Renal cortex interstitium (tissue), 15 donors: Measurements from ENCODE around the gene SLFNL1. TPM values are rescaled to one million over a fixed set of nuclear protein-coding genes. Genes with fewer than 3 reads are reported as not detected.

ENCODE experiments used
- DNase-seq, 11 donors: peaks; one replicate each; pipeline ENCODE4 v3.0.0-alpha.2; 2013; ENCODE audit warnings: low read depth in 9 of 11, low spot score in 4 of 11; ENCODE audit errors: extremely low read depth in 1 of 11
- long read RNA-seq, 16 experiments: transcript quantifications; one replicate each; lab custom pipeline, GENCODE V29; 2026
- polyA plus RNA-seq, 3 donors: library from polyadenylated mRNA; unstranded; fragments of 120-200 nt; gene quantifications; one replicate each; pipeline ENCODE4 v1.2.1, GENCODE V29; 2013; ENCODE audit not compliant: insufficient read length in 3 of 3

Gene SLFNL1
- under 1 TPM; 0.23 to 0.97 (median 0.46) TPM for polyA plus RNA-seq
- long read RNA-seq, donor 1 = 0 reads
- long read RNA-seq, donor 2 = 0 reads
- long read RNA-seq, donor 3 = 0 reads
- long read RNA-seq, donor 4 = 0 reads
- long read RNA-seq, donor 5 = 0 reads
- long read RNA-seq, donor 6 = 0 reads
- long read RNA-seq, donor 7 = 0 reads
- long read RNA-seq, donor 8 = 0 reads
- long read RNA-seq, donor 9 = 0 reads
- long read RNA-seq, donor 10 = 0 reads
- long read RNA-seq, donor 11 = 0 reads
- long read RNA-seq, donor 12 = 0 reads
- long read RNA-seq, donor 13 = 0 reads
- long read RNA-seq, donor 14 = 0 reads
- long read RNA-seq, donor 15 = 0 reads
- long read RNA-seq, donor 16 = 0 reads

DNA sequence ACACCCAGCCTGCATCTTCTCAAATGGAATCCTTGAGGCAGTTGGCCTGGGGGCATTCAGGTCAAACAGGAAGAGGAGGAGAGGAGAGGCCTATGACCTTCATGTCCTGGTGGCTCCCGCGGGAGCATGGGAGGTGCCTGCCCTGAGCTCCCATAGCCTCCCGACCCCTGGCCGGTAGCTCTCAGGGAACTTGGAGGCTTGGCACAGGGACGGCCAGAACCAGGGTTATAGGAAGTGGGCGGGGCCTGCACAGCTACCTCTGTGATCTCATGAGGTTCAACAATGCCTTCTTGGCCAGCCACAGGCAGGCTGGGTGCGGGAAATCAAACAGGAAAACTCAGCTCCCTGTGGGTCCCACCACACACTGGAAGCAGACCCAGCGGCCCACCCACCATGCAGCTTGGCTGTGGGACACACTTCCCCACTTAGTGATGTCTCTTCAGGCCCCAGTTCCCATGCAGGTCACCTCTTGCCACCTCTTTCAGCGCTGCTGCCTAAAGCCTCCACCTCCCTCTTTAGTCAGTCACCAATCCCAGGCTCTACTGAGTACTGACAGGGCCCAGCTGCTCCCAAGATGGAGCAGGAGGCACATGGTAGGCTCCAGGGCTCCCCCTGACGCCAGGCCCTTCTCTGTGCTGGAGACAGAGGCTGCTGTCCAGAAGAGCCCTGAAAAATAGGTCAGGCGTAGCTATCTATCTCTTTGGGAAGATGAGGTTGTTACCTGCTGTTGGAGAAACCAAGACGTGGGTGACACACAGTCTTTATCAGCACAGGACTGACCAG lies at the start of gene SLFNL1:
Gene SLFNL1 (minus strand): TSS at position 200 of the 783 bp plus-strand sequence. CDS start 1,065 bp downstream, outside the sequence.
- peak in 9 of 11 donors; percentile 25 to 62 (median 34) for DNase-seq

DNA sequence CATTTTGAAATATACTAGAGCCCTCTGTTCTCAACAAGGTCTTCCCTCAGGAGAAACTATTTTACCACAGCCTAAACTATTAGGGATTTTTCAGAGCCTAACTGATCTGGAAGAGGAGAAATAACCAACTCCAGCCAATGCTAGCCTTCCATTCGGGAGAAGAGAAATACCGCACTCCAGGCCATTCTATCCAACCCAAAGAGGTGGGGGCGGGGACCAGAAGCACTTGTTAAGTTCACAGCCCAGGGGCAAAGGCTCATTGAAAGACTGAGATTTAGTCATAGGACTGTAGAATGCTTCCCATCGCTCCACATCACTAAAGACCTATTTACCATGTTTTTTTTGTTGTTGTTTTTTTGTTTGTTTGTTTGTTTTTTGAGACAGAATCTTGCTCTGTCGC lies 35.4 kb upstream of the SLFNL1 start:
- no peak for DNase-seq

DNA sequence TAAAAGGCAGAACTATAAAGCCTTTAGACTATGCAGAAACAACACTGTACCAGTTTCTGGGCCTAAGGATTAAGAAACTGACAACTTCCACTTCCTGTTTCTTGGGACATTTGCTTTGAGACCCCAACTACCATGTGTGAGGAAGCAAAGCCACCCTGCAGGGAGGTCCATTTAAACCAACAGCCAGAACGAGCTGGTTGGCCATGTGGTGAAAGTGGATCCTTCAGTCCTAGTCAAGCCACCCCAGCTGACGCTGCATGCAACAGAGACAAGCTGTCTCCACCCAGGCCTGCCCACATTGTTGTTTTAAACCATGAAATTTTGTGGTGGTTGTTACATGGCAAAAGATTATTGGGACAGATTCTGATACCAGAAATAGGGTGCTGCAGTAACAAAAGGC lies 31.8 kb upstream of the SLFNL1 start:
- no peak for DNase-seq

- DNase-seq = no peak
These were observed 29.5 kb upstream of the SLFNL1 start for GRCh38 chr1:41051022-41051421.

- DNase-seq = no peak
These were observed 27.0 kb upstream of the SLFNL1 start for GRCh38 chr1:41048540-41048939.

- no peak for DNase-seq
These were observed 24.8 kb upstream of the SLFNL1 start for GRCh38 chr1:41046347-41046775.

GRCh38 chr1:41045740-41046139 lies 24.2 kb upstream of the SLFNL1 start:
- peak in 3 of 11 donors; percentile 18 to 24 (median 18) for DNase-seq

- DNase-seq = no peak
These were observed 22.7 kb upstream of the SLFNL1 start for GRCh38 chr1:41044187-41044586.

GRCh38 chr1:41041614-41042270 lies 20.2 kb upstream of the SLFNL1 start:
- no peak for DNase-seq

- DNase-seq = no peak
These were observed 16.6 kb upstream of the SLFNL1 start for GRCh38 chr1:41038110-41038509.

GRCh38 chr1:41037116-41037903 lies 15.8 kb upstream of the SLFNL1 start:
- DNase-seq = no peak

- no peak for DNase-seq
These were observed 11.7 kb upstream of the SLFNL1 start for GRCh38 chr1:41033272-41033671.

GRCh38 chr1:41032147-41032546 lies 10.6 kb upstream of the SLFNL1 start:
- no peak for DNase-seq

DNA sequence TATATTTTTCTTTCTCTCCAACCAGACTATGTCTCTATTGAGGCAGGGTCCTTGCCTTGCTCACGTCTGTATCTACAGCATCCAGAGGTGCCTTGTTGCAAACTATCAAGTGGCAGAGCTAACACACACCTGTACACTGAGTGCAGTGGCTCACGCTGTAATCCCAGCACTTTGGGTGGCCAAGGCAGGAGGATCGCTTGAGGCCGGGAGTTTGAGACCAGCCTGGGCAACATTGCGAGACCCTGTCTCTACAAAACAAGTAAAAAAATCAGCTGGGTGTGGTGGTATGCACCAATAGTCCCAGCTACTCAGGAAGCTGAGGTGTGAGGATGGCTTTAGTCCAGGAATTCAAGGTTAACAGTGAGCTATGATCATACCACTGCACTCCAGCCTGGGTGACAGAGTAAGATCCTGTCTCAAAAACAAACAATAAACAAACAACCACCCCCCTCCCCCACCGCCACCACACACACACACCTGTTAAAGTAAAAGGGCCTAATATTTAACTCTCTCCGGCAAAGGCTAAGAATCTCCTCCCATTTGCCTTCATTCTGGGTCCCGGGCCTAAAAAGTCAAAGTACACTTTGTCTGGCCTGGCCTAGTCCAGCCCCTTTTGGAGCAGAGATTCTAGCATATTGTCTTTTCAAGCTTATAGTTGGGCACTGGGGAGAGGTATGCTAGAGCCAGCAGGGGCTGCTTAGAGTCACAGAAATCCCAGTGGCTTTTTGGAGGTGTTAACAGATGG lies 9.5 kb upstream of the SLFNL1 start:
- no peak for DNase-seq

GRCh38 chr1:41028034-41028642 lies 6.6 kb upstream of the SLFNL1 start:
- no peak for DNase-seq

GRCh38 chr1:41025979-41026819 lies 4.7 kb upstream of the SLFNL1 start:
- no peak for DNase-seq

DNA sequence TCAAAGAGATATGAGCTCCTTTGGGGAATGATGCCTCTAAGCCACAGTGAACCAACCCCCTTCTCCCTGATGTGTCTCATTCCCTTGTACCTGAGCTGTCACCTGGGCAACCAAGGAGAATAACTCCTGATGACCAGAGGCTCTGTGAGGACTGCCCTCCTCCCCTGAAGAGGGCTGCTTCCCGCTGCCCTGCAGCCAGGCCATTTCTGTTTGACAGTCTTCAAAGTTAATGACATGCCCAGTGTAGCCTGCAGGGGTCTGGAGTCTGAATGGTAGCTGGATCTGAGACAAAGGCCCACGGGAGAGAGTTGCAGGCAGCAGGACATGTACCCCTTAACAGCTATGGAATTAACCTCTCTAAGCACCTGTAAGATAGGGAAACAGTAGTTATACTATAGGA lies 3.4 kb upstream of the SLFNL1 start:
- no peak for DNase-seq
